ENCODE results near the gene TYMS.
A peak's percentile ranks its signal among the peaks of the same experiment; 100 is the strongest.

Gene TYMS

DNA sequence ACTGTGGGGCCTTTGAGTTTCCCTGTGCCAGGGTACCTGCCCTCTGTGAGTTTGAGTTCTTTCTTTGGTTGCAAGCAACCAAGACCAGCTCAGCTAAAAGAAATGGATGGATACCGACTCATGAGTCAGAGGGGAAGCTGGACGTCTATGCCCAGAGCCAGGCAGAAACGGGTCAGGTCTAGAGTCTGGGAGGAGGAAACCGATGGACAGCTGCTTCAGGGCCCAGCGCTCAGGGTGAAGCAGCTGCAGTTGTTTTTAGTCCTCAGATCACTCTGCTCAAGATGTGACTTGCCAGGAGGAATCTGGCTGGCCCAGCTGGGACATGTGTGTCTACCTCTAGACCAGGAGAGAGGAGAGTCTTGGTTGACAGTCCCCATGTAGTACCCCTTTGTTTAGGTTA, 10.1 kb upstream of the TYMS start:
- DNase-seq: no peak

DNA sequence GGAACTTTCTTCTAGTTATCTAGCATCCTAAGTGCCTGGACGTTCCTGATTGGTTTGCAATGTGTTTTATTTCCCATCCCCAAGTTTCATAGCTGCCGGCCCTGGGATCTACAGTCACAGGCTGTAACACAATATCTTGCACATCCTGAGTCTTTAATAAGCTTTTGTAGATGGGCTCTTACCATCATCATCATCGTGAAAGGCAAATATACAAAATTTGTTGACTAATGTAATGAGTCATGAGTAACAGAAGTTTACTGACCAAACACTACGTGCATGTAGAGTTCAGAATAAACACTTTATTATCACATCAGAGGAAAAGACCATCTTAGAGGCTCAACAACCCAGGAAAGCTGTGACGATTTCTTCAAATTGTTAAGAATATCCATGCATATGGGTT, 8.1 kb upstream of the TYMS start:
- no peak for DNase-seq

DNA sequence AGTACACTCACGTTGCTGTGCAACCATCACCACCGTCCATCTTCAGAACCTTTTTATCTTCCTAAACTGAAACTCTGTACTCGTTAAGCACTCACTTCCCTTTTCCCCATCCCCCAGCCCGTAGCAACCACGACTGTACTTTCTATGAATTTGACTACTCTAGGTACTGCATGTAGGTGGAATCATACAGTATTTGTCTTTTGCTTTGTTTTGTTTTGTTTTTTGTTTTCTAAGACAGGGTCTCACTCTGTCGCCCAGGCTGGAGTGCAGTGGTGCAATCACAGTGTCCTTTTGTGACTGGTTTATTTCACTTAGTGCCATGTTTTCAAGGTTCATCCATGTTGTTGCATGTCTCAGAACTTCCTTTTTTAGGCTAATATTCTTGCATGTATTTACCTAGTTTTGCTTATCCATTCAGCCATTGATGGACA, 7.0 kb upstream of the TYMS start:
- no peak for DNase-seq

DNA sequence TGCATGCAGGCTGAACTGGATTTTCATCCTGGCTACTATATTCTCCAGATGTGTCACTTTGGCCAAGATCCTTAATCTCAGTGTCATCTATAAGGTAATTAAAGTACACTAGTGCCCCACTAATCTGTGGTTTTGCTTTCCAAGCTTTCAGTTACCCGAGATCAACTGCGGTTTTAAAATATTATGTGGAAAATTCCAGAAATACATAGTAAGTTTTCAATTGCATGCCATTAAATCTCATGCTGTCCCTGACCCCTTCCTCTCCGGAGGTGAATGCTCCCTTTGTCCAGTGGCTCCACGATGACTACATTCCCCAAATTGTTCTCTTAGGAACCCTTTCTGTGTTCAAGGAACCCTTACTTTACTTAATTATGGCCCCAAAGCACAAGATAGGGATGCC, 5.3 kb upstream of the TYMS start:
- peak; percentile 16 for DNase-seq

DNA sequence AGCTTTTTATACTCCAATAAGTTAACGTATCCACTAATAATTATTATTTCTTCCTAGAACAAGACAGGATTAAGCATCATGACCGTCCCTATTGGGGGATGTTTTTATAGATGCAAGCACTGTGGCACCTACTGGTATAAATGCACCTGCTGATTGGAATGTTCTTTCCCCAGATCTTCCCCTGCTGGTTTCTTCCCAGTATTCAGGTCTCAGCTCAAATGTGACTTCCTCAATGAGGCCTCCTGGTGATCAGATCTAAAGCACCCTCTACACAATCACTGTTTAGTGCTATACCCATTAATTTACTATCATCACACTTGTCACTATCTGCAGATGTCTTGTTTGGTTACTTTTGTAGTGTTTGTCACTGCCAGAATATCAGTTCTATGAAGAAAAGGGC, 3.9 kb upstream of the TYMS start:
- DNase-seq: no peak

DNA sequence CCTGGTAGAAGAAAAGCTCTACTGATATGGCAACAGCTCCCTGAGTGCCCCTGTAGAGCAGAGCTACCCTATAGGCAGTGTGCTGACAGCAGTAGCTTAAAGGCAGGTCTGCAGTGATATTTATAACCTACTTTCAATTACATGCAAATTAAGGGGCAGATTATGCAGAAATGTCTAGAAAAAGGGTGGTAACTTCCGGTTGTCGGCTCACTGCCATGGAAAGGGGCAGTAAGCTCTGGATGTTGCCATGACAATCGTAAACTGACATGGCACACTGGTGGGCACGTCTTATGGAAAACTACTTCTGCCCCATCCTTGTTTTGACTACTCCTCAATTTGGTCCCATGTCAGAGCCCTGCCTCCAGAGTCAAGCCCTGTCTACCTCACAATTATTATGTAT, 2.9 kb upstream of the TYMS start:
- DNase-seq: no peak

DNA sequence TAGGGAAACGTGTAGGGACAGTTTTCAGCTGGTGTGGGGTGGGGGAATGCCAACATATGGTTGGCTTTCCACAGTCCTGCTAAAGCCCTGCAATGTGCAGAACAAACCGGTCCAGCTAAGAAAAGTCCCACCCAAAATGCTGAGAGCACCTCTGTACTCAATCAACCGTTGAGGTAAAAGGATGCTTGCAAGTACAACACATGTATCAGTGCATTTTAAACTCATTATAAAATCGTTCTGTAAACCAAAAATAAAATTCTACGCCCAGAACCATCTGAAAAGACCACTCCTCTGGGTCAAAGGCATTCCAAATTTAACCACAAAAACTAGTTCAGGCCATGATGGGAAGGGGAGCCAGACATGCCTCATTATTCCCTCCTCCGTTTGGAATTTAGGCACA, 2.0 kb upstream of the TYMS start:
- no peak for DNase-seq

DNA sequence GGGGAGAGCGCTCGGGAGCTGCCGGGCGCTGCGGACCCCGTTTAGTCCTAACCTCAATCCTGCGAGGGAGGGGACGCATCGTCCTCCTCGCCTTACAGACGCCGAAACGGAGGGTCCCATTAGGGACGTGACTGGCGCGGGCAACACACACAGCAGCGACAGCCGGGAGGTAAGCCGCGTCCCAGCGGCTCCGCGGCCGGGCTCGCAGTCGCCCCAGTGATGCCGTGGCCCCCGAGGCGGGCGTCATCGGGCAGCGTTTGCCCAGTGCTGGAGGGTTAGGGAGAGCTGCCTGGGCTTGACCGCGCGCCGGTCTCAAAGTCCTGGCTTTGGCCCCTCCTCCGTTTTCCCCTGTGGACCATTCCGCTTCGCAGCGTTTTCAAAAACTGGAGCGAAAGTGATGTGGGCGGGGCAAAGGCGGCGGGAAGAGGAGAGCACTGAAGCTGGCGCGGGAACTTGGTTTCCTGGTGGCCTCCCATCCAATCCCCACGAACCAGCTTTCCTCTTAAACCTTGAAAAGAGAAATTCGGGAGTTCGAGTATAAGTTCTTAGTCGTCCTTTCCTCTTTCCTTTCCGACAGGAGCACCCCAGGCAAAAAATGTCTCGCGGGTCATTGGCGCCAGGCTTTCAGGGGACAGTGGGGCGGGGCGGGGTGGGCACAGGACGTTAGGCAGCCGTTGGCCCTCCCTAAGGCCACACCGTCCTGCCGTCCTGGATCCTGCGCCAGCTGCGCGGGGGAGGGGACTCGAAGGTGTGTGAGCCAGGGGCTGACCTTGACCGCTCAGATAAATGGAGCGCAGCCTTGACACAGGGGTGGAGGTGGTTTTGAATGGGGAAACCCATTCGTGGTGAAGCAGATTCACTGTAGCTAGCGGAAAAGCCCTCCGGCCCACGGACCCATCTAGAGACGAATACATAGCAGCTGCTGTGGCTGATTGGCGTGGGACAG, 821 bp downstream of the TYMS start:
- peak; percentile 91 for DNase-seq

DNA sequence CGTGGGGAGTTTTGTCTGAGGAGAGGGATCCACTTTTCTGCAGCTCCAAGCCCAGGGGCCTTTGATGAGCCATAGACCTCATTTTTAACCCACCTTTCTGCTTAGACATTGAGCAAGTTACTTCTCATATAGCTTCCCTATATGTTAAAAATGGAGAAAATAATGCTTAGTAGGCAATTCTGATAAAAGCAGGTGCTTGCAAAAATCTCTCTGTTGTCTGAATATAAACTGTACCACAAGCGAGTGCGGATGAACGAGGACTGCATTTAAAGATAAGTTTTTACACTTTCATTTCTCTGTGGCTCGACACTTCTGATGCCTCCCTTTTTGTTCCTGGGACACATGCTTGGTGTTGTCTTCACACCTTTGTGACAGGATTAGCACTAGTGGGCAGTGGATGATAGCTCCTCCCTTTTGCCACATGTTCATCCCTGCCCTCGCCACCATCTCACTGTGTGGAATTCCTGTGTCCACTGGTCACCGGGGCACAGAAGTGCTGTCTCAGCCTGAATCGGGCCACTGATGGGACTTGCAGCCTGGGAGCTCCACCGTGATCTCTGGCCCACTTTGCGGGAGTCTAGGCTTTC, 1.6 kb downstream of the TYMS start:
- DNase-seq: no peak

DNA sequence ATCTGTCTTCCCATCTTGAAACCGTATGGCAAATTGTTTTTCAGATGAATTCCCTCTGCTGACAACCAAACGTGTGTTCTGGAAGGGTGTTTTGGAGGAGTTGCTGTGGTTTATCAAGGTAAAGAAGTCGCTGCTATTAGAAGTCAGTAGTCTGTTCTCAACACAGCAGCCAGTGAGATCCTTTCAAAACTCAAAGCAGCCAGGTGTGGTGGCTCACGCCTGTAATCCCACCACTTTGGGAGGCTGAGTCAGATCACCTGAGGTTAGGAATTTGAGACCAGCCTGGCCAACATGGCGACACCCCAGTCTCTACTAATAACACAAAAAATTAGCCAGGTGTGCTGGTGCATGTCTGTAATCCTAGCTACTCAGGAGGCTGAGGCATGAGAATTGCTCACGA, 2.1 kb downstream of the TYMS start:
- no peak for DNase-seq

DNA sequence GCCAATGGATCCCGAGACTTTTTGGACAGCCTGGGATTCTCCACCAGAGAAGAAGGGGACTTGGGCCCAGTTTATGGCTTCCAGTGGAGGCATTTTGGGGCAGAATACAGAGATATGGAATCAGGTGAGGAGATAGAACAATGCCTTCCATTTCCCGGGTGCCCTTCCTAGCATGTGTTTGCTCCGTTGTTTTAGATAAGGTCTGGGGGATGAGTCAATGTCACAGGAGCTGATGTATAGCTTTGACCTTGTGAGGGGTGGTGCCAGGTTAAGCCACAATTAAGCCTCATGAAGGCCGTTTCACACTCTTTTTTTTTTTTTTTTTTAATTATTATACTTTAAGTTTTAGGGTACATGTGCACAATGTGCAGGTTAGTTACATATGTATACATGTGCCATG, 4.7 kb downstream of the TYMS start:
- no peak for DNase-seq

DNA sequence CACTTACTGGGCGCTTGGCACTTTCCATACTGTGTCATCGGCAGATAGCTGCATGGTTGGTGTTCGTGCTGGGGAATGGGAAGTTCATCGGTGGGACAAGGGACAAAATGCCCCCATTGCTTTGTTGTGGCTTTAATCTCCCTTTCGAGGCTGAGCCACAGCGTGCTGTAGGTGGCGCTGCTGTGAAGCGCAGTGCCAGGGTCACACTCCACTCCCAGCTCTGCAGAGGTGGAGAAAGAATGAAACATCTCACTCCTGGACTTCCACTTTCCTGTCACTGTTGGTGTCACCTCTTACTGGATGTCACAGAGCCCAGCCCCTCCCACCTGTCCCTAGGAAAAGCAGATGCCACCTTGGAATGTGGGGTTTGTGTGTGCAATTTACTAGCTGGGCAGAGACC, 8.7 kb downstream of the TYMS start:
- no peak for DNase-seq

DNA sequence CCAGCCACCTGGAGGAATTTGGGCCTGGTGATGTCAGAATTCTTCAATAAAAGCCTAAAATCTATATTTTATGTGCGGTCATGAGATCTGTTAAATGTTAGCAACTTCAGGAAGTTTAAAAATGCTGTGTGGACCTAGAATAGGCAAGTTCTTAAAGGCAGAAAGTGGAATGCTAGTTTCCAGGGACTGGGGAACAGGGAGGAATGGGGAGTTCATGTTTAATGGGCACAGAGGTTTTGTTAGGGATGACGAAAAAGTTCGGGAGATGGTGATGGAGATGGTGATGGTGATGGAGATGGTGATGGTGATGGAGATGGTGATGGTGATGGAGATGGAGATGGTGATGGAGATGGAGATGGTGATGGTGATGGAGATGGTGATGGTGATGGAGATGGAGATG, 9.2 kb downstream of the TYMS start:
- no peak for DNase-seq

DNA sequence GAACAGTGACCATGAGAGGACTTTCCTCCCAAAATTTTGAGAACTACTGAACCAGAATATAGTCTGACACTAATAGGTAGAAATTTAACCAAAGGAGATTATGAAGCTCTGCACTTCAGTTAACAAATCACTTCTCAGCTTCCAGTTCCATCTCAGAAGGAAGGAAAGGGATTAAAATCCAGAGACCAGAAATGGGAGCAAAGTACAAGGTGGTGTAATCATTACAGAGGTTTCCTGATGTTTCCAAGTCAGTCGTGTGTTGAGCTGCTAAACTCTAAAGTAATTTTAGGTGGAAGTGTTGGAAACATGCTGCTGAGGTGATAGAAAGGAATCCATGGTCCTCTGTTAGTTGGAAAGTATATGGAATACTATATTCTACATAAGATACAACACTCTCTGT, 10.8 kb downstream of the TYMS start:
- DNase-seq: no peak

DNA sequence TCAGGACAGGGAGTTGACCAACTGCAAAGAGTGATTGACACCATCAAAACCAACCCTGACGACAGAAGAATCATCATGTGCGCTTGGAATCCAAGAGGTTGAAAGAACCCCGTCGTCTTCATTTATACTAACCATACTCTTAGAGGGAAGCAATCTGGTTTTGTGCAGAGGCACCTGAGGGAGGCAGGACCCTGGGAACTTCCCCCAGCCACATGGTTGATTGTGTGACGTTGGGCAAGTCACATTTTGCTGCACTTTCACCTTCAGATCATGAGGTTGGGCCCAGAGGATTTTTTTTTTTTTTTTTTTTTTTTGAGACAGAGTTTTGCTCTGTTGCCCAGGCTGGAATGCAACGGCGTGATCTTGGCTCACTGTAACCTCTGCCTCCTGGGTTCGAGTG, 11.6 kb downstream of the TYMS start:
- DNase-seq: no peak

DNA sequence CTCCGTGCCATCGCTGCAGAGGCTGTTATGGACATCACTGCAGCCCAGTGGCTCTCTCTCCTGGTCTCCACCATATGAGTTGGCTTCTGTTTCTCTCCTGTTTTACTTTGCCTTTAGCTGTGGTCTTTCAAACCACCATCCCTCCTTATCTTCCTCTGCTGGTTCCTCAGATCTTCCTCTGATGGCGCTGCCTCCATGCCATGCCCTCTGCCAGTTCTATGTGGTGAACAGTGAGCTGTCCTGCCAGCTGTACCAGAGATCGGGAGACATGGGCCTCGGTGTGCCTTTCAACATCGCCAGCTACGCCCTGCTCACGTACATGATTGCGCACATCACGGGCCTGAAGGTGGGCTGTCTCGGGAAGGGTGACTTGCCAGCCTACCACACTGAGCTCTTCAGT, 13.1 kb downstream of the TYMS start:
- DNase-seq: no peak

DNA sequence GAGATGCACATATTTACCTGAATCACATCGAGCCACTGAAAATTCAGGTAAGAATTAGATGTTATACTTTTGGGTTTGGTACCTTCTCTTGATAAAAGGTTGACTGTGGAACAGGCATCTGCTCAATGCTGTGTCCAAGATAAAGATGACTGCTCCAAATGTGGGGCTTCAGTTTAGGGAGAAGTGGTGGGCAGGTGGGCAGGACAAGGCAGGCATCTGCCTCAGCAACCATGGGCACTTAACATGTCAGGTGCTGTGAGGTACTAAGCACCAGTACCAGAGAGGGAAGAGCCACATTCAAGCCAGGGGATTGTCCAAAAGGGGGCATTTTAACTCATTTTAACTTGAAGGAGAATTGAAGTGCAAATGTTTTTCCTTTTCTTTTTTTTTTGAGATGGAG, 14.0 kb downstream of the TYMS start:
- no peak for DNase-seq

DNA sequence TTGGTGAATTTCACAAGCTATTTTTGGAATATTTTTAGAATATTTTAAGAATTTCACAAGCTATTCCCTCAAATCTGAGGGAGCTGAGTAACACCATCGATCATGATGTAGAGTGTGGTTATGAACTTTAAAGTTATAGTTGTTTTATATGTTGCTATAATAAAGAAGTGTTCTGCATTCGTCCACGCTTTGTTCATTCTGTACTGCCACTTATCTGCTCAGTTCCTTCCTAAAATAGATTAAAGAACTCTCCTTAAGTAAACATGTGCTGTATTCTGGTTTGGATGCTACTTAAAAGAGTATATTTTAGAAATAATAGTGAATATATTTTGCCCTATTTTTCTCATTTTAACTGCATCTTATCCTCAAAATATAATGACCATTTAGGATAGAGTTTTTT, 15.9 kb downstream of the TYMS start:
- no peak for DNase-seq

DNA sequence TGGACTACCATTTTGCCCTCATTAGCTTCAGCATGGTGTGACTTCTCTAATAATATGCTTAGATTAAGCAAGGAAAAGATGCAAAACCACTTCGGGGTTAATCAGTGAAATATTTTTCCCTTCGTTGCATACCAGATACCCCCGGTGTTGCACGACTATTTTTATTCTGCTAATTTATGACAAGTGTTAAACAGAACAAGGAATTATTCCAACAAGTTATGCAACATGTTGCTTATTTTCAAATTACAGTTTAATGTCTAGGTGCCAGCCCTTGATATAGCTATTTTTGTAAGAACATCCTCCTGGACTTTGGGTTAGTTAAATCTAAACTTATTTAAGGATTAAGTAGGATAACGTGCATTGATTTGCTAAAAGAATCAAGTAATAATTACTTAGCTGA, 16.3 kb downstream of the TYMS start:
- DNase-seq: no peak

DNA sequence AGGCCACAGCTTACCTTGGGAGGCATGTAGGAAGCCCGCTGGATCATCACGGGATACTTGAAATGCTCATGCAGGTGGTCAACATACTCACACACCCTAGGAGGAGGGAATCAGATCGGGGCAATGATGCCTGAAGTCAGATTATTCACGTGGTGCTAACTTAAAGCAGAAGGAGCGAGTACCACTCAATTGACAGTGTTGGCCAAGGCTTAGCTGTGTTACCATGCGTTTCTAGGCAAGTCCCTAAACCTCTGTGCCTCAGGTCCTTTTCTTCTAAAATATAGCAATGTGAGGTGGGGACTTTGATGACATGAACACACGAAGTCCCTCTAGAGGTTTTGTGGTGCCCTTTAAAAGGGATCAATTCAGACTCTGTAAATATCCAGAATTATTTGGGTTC, 17.9 kb downstream of the TYMS start:
- no peak for DNase-seq

DNA sequence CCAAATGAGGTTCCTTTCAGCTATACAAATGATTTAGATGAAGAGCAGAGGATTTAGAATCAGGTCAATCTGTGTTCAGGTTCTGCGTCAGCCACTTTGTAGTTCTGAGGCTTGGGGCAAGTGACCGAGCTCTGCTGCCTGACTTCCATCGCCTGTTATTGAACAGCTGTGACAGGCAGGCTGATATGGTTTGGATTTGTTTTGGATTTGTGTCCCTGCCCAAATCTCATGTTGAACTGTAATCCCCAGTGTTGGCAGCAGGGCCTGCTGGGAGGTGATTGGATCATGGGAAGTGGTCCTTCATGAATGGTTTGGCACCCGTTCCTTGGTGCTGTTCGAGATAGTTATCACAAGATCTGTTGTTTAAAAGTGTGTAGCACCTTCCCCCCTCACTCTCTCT, 18.6 kb downstream of the TYMS start:
- DNase-seq: no peak

DNA sequence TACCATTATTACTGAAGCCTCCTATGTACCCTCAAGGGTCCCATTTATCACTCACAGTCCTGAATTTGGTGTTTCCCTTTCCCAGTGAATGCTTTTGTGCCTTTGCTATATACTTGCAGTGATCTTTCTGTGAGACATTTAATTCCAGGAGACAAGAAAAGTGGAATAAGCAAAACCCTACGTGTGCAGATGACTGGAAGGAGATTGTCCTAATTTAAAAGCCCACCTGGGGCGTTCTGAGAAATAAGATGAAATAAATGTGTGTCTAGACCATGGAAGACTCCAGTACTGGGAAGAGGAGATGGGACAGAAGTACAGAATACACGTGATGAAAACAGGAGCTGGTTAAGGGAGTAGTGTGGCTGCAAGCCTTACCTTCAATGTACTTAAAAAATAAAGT, 19.3 kb downstream of the TYMS start:
- no peak for DNase-seq

DNA sequence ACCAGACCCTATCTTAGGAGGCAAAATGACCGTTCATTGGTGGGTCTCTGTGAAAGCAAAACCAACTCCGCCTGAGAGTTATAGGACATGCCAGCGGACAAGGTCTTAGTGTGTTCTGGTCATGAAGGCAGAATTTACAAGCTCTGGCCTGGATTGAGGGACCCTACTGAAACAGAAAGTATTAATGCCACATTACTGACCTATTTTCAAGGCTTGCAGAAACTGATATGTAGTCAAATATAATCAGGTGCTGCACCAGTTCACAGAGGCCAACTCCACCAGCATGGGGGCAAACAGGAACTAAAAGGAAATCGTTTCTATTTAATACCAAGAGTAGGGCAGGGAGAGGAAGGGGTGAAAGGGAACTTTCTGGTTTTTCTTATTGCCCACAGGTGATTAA, 19.7 kb downstream of the TYMS start:
- no peak for DNase-seq

DNA sequence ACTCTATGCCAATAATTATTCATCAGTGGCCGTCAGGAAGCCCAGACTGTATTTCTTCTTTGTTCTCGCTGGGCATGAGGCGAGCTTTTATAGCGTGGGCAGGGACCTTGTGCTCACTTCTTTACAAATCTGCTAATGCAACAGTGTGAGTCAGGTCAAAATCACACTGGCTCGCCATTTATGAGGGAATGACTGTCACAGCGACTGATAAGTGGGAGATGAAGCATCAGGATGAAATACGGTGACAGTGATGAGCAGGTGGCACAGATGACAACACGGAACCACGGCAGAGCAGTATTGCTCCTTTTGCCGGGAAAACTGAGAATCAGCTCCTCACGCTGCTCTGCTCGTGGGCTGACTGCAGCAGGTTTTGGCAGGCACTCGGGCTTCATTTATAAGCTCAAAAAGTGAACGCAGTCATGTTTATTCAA, 20.5 kb downstream of the TYMS start:
- no peak for DNase-seq
